Neuronal stem cell (in vitro differentiated cells): Measurements from ENCODE around the gene SUPV3L1. TPM values are rescaled to one million over a fixed set of nuclear protein-coding genes. Genes with fewer than 3 reads are reported as not detected.

Experiments used
- DNase-seq: peaks from one replicate; pipeline ENCODE4 v3.0.0-alpha.2; 2013; ENCODE audit warnings: low spot score
- H2AFZ ChIP-seq: one replicate; pipeline ENCODE4 v1.6.1; 2013; ENCODE audit warnings: mild to moderate bottlenecking, low read length, inconsistent platforms
- H2AK5ac ChIP-seq: 2 replicates; pipeline ENCODE4 v1.6.1; 2013; ENCODE audit warnings: low read depth, mild to moderate bottlenecking, inconsistent platforms, low read length, moderate library complexity, mixed read lengths
- H2BK120ac ChIP-seq: 2 replicates; pipeline ENCODE4 v1.6.1; 2013; ENCODE audit warnings: low read depth, mild to moderate bottlenecking, inconsistent platforms, low read length, moderate library complexity, mixed read lengths
- H2BK12ac ChIP-seq: one replicate; pipeline ENCODE4 v1.6.1; 2013; ENCODE audit warnings: low read length, inconsistent platforms
- H2BK15ac ChIP-seq: 2 replicates; pipeline ENCODE4 v1.6.1; 2013; ENCODE audit warnings: mild to moderate bottlenecking, low read length, inconsistent platforms, mixed read lengths
- H2BK5ac ChIP-seq: one replicate; pipeline ENCODE4 v1.6.1; 2013; ENCODE audit warnings: inconsistent platforms, mild to moderate bottlenecking, low read length, moderate library complexity
- H3K14ac ChIP-seq: one replicate; pipeline ENCODE4 v1.6.1; 2013; ENCODE audit warnings: low read length, inconsistent platforms
- H3K18ac ChIP-seq: 2 replicates; pipeline ENCODE4 v1.6.1; 2013; ENCODE audit warnings: low read length, inconsistent platforms
- H3K23ac ChIP-seq: 2 replicates; pipeline ENCODE4 v1.6.1; 2013; ENCODE audit warnings: low read depth, mild to moderate bottlenecking, mixed read lengths, low read length, inconsistent platforms; ENCODE audit not compliant: poor library complexity
- H3K27ac ChIP-seq: replicated peaks from 3 replicates; pipeline ENCODE4 v1.5.1; 2013; ENCODE audit warnings: low read length, inconsistent platforms
- H3K27me3 ChIP-seq, 3 experiments: 2 replicates each; pipeline ENCODE4 v1.6.1; 2013; ENCODE audit warnings: low read length in 3 of 3, mild to moderate bottlenecking in 2 of 3, inconsistent platforms in 1 of 3, low read depth in 1 of 3, mixed read lengths in 1 of 3, moderate library complexity in 1 of 3; ENCODE audit not compliant: control insufficient read depth in 3 of 3, insufficient read depth in 3 of 3
- H3K36me3 ChIP-seq, 2 donors: replicated peaks in 1 of 2; 2 replicates each; pipeline ENCODE4 v1.6.1; 2013; ENCODE audit warnings: low read length in 2 of 2; ENCODE audit not compliant: control insufficient read depth in 2 of 2, insufficient read depth in 2 of 2
- H3K4ac ChIP-seq: 2 replicates; pipeline ENCODE4 v1.6.1; 2013; ENCODE audit warnings: inconsistent platforms, mild to moderate bottlenecking, low read length, moderate library complexity
- H3K4me1 ChIP-seq, 2 donors: 1 replicate in 1 of 2; 2 replicates in 1 of 2; pipeline ENCODE4 v1.6.1; 2013; ENCODE audit warnings: low read length in 2 of 2, low read depth in 1 of 2; ENCODE audit not compliant: control insufficient read depth in 2 of 2, insufficient read depth in 1 of 2
- H3K4me2 ChIP-seq: one replicate; pipeline ENCODE4 v1.6.1; 2013; ENCODE audit warnings: mild to moderate bottlenecking, low read length, inconsistent platforms; ENCODE audit not compliant: insufficient read depth, poor library complexity, severe bottlenecking
- H3K4me3 ChIP-seq, 2 donors: 2 replicates each; pipeline ENCODE4 v1.5.1; 2013; ENCODE audit warnings: low read length in 2 of 2, mild to moderate bottlenecking in 2 of 2, inconsistent platforms in 1 of 2, moderate library complexity in 1 of 2
- H3K79me1 ChIP-seq: one replicate; pipeline ENCODE4 v1.6.1; 2013; ENCODE audit warnings: low read depth, mild to moderate bottlenecking, inconsistent platforms, low read length, moderate library complexity
- H3K9ac ChIP-seq: one replicate; pipeline ENCODE4 v1.6.1; 2013; ENCODE audit warnings: mild to moderate bottlenecking, low read depth, low read length, inconsistent platforms; ENCODE audit not compliant: poor library complexity
- H3K9me3 ChIP-seq, 2 donors: replicated peaks in 1 of 2; 2 replicates each; pipeline versions ENCODE3 to v1.6.1; 2013; ENCODE audit warnings: low read length in 2 of 2, mild to moderate bottlenecking in 2 of 2, inconsistent platforms in 1 of 2, low read depth in 1 of 2, mixed read lengths in 1 of 2, moderate library complexity in 1 of 2; ENCODE audit not compliant: control insufficient read depth in 2 of 2, insufficient read depth in 1 of 2
- H4K8ac ChIP-seq: one replicate; pipeline ENCODE4 v1.6.1; 2013; ENCODE audit warnings: low read depth, mild to moderate bottlenecking, inconsistent platforms, low read length, moderate library complexity
- H4K91ac ChIP-seq: one replicate; pipeline ENCODE4 v1.6.1; 2013; ENCODE audit warnings: low read length, low read depth, mild to moderate bottlenecking, inconsistent platforms; ENCODE audit not compliant: poor library complexity
- WGBS, 2 donors: extraction: QIAGEN DNeasy Blood & Tissue Kit; methylation state at CpG; one replicate each; pipeline ENCODE4 v1.1.7; 2013; ENCODE audit warnings: missing lambda C conversion rate in 2 of 2, mixed read lengths in 1 of 2; ENCODE audit not compliant: insufficient read length in 2 of 2, insufficient replicate concordance in 1 of 2; ENCODE audit errors: extremely low coverage in 2 of 2; 5-methylcytosine and 5-hydroxymethylcytosine counted together
- polyA plus RNA-seq, 2 experiments: library from polyadenylated mRNA; stranded (reverse); fragments of 200-250 nt; gene quantifications; one replicate each; pipeline ENCODE4 v1.2.3, GENCODE V29; 2013

The SUPV3L1 gene
- polyA plus RNA-seq (2013, experiment 1 of 2) = 24.6 TPM
- polyA plus RNA-seq (2013, experiment 2 of 2) = 23.6 TPM

DNA sequence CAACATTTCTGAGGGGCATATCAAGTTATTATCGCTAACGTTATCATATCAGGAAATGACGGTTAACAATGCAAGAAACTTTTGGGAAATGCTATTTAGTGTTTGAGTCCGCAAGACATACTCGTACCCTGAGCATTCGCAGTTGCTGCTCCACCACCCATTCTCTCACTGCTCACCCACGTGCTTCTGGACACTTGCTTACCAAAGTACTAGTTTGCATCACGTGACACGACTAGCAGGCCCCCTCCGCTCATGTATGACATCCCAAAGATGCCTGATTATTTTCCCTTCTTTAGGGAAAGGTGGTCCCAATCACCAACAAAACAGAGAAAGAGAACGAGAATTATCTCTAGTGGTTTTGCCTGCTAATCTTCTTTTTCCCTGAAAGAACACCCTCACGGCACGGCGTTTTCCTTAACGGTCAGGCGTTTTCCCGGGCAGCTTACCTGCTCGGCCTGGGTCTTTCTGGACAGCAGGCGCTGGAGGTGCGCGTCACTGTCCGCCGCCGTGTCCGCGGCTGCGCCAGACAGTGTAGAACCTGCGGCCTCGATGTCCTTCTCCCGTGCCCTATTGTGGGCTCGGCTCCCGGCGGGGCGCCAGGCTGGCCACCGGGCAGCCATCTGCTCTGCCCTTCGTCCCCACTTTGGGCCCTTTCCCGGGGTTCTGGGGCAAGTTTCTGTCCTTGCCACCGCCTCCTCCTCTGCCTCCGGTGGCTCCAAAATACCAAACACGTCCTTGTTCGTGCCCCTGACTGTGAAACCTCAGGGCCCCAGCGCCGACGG, at the start of gene SUPV3L1:
SUPV3L1 (plus strand) TSS at position 492 of the 782 bp plus-strand sequence; CDS start at position 550, 58 bp downstream.
- H3K4me3 ChIP-seq = peak within 1 kb of the TSS; percentile 93 to 99
- no peak within 1 kb of the TSS for H2BK5ac ChIP-seq
- H3K27ac ChIP-seq = peak within 1 kb of the TSS; percentile 49
- H3K4me2 ChIP-seq = peak within 1 kb of the TSS; percentile 89
- no peak within 1 kb of the TSS for H2BK15ac ChIP-seq
- H3K27me3 ChIP-seq = no peaks in the 10 kb centered on the region
- WGBS, 2 donors = no CpG with 5 or more reads among the region's 44 CpGs
- no peak within 1 kb of the TSS for H3K4ac ChIP-seq
- H3K18ac ChIP-seq = peak within 1 kb of the TSS; percentile 83
- H3K14ac ChIP-seq = no peak within 1 kb of the TSS
- H2BK12ac ChIP-seq = no peak within 1 kb of the TSS
- peak; percentile 89 for DNase-seq
- no peak within 1 kb of the TSS for H4K91ac ChIP-seq
- peak within 1 kb of the TSS; percentile 12 for H2AK5ac ChIP-seq
- no peaks in the 10 kb centered on the region for H3K9me3 ChIP-seq
- peak within 1 kb of the TSS; percentile 93 for H3K9ac ChIP-seq
- no peak within 1 kb of the TSS for H2BK120ac ChIP-seq
- peak within 1 kb of the TSS; percentile 54 for H4K8ac ChIP-seq
- H3K4me1 ChIP-seq = peaks cover 4 to 8% of the 10 kb centered on the region in 2 donors
- peaks cover 0 to 20% of the 10 kb centered on the region in 2 donors for H3K36me3 ChIP-seq
- peak within 1 kb of the TSS; percentile 90 for H2AFZ ChIP-seq
- H3K23ac ChIP-seq = peak within 1 kb of the TSS; percentile 87
- peaks cover 8% of the 10 kb centered on the region for H3K79me1 ChIP-seq

DNA sequence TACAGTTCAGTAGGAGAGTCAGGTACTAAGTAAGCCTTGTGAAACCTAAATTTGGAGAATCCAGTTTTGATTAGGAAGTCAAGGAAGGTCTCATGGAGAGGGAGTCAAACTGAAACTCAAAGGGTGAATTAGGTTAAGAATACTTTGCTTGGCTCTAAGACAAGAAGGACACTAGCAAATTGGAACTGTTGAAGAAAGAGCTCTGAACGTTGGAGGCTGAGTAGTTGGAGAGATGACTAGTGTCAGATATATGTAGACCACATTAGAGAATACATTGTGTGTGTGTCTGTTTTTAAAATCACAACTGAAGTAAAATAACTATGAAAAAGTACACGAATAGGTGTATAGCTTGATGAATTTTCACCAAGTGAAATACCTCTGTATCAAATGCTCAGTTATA, 49.8 kb upstream of the SUPV3L1 start:
- Histone ChIP-seq H3K14ac (no peak overlapping the region), H3K36me3 (peaks cover 2 to 36% of the 10 kb centered on the region in 2 donors), H3K4ac (no peak overlapping the region), H3K4me1 (peaks cover 0 to under 1% of the 10 kb centered on the region in 2 donors), H2AK5ac (no peak overlapping the region), H3K9me3 (no peaks in the 10 kb centered on the region), H4K91ac (no peak overlapping the region), H2AFZ (no peak overlapping the region), H3K27ac (no peak overlapping the region), H3K4me2 (no peak overlapping the region), H2BK5ac (no peak overlapping the region), H3K9ac (no peak overlapping the region), H3K4me3 (no peak overlapping the region), H3K79me1 (peaks cover 2% of the 10 kb centered on the region), H3K27me3 (no peaks in the 10 kb centered on the region), H2BK12ac (no peak overlapping the region), H4K8ac (no peak overlapping the region), H3K18ac (no peak overlapping the region), H3K23ac (no peak overlapping the region), H2BK120ac (no peak overlapping the region), H2BK15ac (no peak overlapping the region)
- no CpG with 5 or more reads among the region's 2 CpGs for WGBS, 2 donors
- no peak for DNase-seq

DNA sequence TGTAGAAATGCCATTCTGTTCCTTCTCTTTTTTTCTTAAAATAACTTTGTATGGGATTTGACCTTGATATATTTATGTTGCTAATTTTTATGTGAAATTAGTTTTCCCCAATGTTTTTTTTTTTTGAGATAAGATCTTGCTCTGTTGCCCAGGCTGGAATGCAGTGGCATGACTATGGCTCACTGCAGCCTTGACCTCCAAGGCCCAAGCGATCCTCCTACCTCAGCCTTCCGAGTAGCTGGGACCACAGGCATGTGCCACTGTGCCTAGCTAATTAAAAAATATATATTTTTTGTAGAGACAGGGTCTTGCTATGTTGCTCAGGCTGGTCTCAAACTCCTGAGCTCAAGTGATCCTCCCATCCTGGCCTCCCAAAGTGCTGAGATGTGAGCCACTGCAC, 40.1 kb upstream of the SUPV3L1 start:
- H2BK12ac ChIP-seq = no peak overlapping the region
- no peaks in the 10 kb centered on the region for H3K9me3 ChIP-seq
- H2BK15ac ChIP-seq = no peak overlapping the region
- H3K36me3 ChIP-seq = peaks cover 2 to 41% of the 10 kb centered on the region in 2 donors
- H3K4me2 ChIP-seq = no peak overlapping the region
- no peak overlapping the region for H3K4me3 ChIP-seq
- no peak overlapping the region for H2BK120ac ChIP-seq
- no peak for DNase-seq
- no peak overlapping the region for H2AK5ac ChIP-seq
- H3K4ac ChIP-seq = no peak overlapping the region
- no peaks in the 10 kb centered on the region for H3K4me1 ChIP-seq
- no peak overlapping the region for H3K23ac ChIP-seq
- no peak overlapping the region for H2BK5ac ChIP-seq
- no peak overlapping the region for H2AFZ ChIP-seq
- H3K18ac ChIP-seq = no peak overlapping the region
- H3K27ac ChIP-seq = no peak overlapping the region
- no peak overlapping the region for H3K9ac ChIP-seq
- H3K14ac ChIP-seq = no peak overlapping the region
- no peaks in the 10 kb centered on the region for H3K27me3 ChIP-seq
- H4K91ac ChIP-seq = no peak overlapping the region
- H4K8ac ChIP-seq = no peak overlapping the region
- no CpG with 5 or more reads among the region's 2 CpGs for WGBS, 2 donors
- H3K79me1 ChIP-seq = no peaks in the 10 kb centered on the region

DNA sequence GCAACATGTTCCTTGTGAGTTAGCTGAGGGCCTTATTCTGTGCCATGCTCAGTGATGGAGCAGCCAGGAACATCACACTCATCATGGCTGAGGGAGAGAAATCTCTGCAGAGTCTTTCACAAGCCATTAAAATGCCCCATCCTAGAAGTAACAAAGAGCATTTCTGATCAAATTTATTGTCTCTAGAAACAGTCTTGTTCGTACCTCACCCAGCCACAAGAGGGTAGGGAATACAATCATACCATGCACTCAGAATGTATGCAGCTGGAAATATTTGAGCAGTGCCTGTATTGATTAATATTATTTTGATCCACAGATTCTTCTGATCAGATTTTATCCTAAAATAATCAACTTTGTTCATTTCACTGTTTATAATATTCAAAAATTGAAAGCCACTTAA, 38.7 kb upstream of the SUPV3L1 start:
- no peaks in the 10 kb centered on the region for H3K9me3 ChIP-seq
- no CpG with 5 or more reads among the region's 1 CpG for WGBS, 2 donors
- H3K4ac ChIP-seq = no peak overlapping the region
- no peak overlapping the region for H3K4me2 ChIP-seq
- H3K4me1 ChIP-seq = no peaks in the 10 kb centered on the region
- H2AFZ ChIP-seq = no peak overlapping the region
- no peak overlapping the region for H3K27ac ChIP-seq
- H3K79me1 ChIP-seq = no peaks in the 10 kb centered on the region
- no peak overlapping the region for H2BK15ac ChIP-seq
- H2BK5ac ChIP-seq = no peak overlapping the region
- H3K18ac ChIP-seq = no peak overlapping the region
- H4K91ac ChIP-seq = no peak overlapping the region
- H3K36me3 ChIP-seq = peaks cover 2 to 31% of the 10 kb centered on the region in 2 donors
- no peak overlapping the region for H3K9ac ChIP-seq
- no peaks in the 10 kb centered on the region for H3K27me3 ChIP-seq
- no peak overlapping the region for H3K14ac ChIP-seq
- no peak overlapping the region for H4K8ac ChIP-seq
- no peak overlapping the region for H2BK12ac ChIP-seq
- no peak overlapping the region for H2AK5ac ChIP-seq
- H3K4me3 ChIP-seq = no peak overlapping the region
- H2BK120ac ChIP-seq = no peak overlapping the region
- no peak overlapping the region for H3K23ac ChIP-seq
- DNase-seq = no peak
